Measurements from ENCODE around the gene THEMIS.
"Not testable (repeated sequence)": the region's sequence is repeated elsewhere in the genome, so short reads cannot be mapped to it uniquely, and the experiment has no call there.

The THEMIS gene

GRCh38 chr6:127914240-127914639 lies 13.4 kb upstream of the THEMIS start:
- DNase-seq, result no peak

DNA sequence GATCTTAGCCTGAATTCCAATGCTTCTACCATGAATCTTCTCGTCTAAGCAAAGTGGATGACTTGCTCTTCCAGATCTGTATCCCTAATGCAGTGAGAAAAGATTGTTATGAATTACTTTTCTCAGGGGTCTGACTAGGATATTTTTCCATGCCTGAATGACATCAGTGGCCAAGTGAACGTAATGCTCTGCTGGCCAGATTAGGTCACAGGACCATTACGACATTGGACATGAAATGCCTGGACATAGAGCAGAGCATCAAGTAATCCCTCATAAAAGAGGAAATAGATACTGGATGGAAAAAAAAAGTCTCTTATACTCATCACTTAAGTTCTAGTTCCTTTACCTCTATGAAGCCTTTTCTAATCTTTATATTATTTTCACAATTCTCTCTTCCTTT lies 12.1 kb upstream of the THEMIS start:
- DNase-seq, result no peak

- no peak for DNase-seq
Observed at GRCh38 chr6:127907960-127908640, 7.2 kb upstream of the THEMIS start.

GRCh38 chr6:127904160-127904559 lies 3.3 kb upstream of the THEMIS start:
- no peak for DNase-seq

- no peak for DNase-seq
Observed at GRCh38 chr6:127902933-127903332, 2.1 kb upstream of the THEMIS start.

DNA sequence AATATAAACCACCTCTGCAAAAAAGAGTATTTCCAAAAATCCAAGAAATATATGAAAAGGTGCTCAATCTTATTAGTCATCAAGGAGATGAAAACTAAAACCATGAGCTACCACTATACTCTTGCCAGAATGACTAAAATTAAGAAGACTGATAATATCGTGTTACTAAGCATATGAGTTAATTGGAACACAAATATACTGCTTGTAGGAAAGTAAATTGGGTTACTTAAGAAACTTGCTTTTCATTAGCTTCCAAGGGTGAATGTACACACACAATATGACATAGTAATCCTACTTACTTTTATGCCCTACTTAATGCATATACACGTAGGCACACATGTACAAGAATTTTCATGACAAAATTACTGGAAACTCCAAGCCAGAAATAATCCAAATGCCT lies 3.4 kb downstream of the THEMIS start:
- no peak for DNase-seq

- no peak for DNase-seq
Observed at GRCh38 chr6:127894051-127894450, 6.8 kb downstream of the THEMIS start.

DNA sequence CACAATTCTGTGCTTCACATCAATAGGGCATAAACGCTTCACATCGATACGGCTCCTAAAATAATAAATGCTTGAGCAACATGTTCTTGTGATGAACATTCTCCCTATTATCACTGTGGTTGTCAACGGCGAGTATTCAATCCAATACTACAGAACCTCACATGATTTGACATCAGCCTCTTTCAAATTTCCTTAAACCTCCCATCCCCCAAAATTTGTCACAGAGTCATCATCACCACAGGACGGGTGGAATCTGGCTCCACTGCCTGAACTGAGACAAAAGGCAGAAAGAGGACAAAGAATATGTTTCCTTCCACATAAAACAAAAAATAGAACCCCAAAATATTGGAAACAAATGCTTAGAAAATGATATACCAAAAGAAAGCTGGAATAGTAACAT lies 7.3 kb downstream of the THEMIS start:
- no peak for DNase-seq

DNA sequence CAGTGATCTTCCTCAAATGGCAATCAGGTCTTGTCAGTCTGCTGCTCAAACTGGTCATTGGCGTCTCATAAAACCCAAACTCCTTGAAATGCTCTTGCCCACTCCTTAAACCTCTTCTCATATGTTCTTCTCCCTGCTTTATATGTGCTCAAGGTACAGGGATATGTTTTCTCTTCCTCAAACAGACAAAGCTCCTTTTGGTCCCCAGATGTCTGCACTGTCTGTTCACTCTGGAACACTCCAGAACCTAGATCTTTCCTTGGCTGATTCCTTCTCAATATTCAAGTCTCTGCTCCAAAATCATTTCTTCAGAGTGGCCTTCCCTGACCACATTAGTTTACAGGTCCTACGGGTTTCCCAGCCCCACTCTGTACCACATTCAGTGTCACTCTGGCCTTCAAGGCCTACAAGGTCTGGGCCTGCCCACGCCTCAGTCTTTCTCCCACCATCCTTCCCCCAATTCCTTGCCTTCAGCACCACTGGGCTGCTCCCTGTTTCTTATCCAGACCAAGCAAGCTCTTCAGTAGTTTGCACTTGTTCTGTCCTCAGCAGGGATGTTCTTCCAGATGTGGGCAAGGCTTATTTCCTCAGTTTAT lies 9.0 kb downstream of the THEMIS start:
- DNase-seq, result no peak

- DNase-seq, result no peak
Observed at GRCh38 chr6:127886603-127887002, 14.3 kb downstream of the THEMIS start.

- no peak for DNase-seq
Observed at GRCh38 chr6:127884134-127884533, 16.7 kb downstream of the THEMIS start.

- not testable (repeated sequence) for DNase-seq
Observed at GRCh38 chr6:127881949-127882348, 18.9 kb downstream of the THEMIS start.

- no peak for DNase-seq
Observed at GRCh38 chr6:127880429-127880828, 20.4 kb downstream of the THEMIS start.

DNA sequence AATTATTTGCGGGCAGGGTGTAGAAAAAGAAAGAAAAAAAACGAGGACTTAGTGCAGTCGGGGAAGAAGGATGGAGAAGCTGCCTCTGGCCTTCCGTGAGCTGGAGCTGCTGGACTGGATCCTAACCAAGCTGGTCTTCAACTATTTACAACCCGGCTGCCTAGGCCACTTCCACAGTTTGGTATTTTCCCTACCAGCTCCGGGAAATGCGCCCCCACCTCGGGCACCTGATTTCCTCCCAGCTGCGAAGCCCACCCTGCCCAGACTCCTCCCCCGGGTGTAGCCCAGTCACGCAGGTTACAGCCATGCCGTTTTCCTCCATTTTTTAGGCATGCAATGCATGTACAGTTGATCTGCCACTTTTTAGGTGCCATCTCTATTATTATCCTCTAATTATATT lies 21.2 kb downstream of the THEMIS start:
- DNase-seq, result peak; percentile 69

DNA sequence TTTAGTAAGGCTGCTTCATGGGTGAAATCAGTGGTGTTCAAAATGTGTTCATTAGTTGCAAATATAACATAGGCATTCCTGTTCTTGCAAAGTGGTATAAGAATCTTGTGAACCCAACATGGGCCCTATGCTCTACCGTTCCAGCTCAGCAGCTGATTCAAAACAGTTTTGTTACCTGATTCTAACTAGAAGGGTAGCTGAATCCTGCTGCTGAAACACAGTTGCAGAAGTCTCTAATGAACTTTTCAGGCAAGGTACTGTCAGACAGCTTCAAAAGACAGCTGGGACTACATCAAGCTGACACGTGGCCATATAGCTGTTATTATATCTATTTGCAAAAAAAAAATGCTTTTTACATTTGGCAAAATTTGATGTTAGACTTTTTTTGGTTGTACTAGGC lies 22.7 kb downstream of the THEMIS start:
- DNase-seq, result no peak

- no peak for DNase-seq
Observed at GRCh38 chr6:127877231-127877630, 23.6 kb downstream of the THEMIS start.

DNA sequence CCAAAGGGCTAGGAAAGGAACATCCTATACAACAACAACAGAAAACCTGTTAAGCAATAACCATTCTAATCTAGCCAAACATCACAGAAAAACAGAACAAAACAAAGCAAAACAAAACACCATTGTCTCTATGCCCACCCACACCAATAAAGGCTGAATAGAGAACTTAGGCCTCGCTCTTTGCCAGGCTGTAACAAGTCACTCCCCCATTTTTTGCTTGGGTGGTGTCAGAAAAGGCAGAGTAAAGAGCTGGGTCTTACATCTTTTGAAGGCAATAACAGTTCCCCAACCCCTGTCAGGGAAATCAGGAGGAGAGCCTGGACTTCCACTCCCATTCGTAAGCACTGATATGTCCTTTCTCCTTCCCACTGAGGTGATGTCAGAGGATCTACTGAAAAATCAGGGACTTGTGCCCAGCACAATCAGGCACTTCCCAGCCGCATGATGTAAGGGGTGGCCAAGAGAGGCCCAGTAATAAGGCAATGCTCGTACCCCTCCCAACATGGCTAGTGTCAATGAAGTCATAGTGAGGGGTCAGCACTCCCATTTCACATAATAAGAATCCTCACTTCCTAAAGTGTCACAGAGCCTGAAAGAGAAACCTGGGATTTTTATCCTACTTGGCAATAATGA lies 31.0 kb downstream of the THEMIS start:
- no peak for DNase-seq

DNA sequence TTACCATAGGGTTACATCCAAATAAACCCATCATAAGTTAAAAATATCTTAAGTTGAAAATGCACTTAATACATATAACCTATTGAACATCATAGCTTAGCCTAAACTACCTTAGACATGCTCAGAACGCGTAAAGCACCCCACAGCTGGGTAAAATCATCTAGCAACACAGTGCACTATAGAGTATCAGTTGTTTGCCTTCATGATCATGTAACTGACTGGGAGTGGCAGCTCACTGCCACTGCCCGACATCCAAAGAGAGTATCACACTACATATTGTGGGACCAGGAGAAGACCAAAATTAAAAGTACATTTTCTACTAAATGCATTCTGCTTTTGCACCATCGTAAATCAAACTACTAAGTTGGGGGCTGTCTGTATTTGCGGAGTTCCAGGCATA lies 31.7 kb downstream of the THEMIS start:
- no peak for DNase-seq

GRCh38 chr6:127868338-127868737 lies 32.5 kb downstream of the THEMIS start:
- DNase-seq, result no peak

DNA sequence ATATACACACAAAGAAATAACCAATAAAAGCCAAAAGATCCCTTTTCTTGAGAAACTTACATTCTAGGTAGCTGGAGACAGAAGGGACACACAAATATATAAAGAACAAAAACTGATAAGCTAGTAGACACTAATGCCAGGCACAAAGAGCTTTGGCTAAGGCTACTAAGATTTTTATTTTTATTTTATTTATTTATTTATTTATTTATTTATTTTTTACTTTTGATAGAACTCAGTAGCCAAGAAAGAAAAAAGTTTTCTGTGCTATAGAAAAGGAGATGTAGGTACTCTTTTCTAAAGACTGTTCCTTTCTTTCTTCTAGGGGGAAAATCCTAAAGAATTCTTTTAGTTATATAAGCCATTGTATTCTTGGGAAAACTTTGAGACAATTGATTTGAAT lies 34.1 kb downstream of the THEMIS start:
- no peak for DNase-seq

GRCh38 chr6:127865108-127865507 lies 35.8 kb downstream of the THEMIS start:
- no peak for DNase-seq

GRCh38 chr6:127864701-127865100 lies 36.2 kb downstream of the THEMIS start:
- no peak for DNase-seq

DNA sequence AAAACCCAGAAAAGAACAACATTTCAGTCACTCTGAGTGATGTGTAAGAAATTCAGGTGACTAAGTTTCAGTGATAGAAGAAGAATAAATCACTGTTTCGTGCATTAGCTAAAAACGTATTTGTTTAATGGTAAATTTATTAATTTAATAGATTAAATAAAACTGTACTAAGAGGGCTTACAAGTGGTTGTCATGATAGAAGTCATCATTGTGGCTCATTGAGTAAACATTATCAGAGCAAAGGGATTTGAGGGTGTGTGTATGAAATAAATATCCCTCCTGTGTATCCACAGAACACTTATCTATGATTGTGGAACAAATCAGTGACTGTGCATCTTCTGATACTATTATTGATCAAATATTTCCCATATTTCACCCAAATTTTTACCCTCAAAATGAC lies 40.1 kb downstream of the THEMIS start:
- DNase-seq, result no peak

- no peak for DNase-seq
Observed at GRCh38 chr6:127859956-127860355, 40.9 kb downstream of the THEMIS start.
